LoVo (cell line): ENCODE results near the gene CA5A.

ENCODE experiments used
- DNase-seq: peaks from one replicate; pipeline ENCODE4 v3.0.0-alpha.2; 2016; ENCODE audit warnings: low spot score

CA5A gene

DNA sequence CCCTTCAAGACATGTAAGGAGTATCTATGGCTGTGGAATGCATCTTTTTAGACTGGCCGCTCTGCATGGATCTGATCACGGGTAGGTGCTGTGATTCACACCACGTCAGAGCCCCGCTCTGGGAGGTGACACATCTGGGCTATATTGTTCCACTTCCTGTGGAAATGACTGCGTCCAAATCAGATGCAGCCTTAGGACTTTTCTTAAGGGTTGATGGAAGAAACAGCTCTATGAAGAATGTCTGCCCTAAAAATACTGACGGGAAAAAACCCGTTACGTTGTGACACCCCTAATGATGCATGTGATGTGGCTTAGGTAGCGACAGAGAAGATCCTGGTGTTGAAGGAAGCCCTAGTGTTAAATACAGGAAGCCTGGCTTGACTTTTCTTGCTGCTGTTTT is 27.1 kb upstream of the CA5A start:
- DNase-seq: no peak

DNA sequence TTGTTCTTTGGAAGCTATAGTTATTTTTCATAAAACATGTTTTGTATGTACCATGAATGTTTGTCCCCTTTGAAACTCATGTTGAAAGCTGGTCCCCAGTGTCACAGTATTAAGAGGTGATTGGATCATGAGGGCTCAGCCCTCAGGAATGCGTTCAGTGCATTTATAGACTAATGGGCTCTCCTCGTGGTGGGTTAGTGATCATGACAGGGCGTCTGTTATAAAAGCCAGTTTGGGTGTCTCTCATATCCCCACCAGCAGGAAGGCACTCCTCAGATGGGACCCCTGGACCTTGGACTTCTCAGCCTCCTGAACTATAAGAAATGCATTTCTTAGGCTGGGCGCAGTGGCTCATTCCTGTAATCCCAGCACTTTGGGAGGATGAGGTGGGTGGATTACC is 25.3 kb upstream of the CA5A start:
- no peak for DNase-seq

DNA sequence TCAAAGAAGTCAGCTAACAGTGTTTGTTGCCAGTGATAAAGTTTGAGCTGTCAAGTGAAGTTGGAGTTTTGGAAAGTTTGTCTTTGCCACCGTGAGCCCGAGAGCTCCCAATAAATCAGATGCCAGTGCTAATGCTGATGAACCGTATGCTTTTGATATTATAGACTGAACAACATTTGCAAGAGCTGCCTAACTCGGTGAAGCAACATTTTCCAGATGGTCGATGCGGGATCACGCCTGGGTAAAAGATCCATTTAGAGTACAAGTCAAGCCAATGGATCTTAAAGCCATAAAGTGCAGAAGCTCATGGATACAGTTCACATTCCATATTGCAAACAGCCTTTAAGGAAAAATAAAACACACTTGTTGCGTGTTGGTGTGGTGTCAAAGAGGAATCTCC is 24.5 kb upstream of the CA5A start:
- DNase-seq: no peak

DNA sequence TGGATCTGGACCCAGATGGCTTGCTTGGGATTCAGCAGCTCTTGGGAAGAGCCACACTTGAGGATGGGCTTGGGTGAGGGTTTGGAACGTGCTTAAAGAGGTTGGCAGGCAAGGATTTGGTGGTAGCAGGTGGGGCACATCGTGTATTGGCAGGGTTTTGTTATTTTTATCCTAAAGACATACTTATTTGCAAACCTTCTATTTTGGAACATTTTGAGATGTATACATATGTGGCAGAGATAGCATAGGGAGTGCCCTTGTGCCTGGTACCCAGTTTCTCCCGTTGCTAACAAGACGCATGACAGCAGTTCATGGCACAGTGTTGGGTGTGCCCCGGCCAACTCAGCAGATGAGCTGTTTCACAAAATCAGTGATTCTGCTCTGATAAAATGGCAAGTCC is 24.0 kb upstream of the CA5A start:
- DNase-seq: no peak

DNA sequence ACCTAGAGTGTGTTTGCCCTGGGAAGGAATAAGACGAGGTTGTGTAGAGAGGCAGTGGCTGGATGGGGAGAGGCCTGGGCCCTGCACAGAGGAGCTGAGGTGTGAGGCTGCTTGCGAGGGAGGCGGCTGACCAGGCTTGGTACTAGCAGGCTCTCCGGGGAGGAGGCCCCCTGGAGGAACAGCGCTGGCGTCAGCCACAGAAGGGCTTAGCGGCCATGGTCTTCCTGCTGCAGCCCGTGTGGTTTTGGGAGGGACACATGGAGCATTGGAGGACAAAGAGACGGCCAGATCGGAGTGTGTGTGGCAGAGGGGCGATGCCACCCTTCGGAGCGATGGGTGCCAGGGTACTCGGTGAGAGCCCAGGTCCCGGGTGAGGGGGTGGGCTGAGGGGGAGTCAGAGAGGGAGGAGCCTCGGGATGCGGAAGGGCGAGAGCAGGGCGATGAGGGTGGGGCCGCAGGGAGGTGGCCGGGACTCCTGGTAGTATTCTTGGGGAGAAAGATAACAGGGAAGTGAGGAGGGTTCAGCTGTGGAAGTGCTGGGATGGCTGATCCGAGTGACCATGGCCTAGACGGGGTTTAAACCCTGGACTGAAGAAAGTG is 23.2 kb upstream of the CA5A start:
- DNase-seq: no peak

DNA sequence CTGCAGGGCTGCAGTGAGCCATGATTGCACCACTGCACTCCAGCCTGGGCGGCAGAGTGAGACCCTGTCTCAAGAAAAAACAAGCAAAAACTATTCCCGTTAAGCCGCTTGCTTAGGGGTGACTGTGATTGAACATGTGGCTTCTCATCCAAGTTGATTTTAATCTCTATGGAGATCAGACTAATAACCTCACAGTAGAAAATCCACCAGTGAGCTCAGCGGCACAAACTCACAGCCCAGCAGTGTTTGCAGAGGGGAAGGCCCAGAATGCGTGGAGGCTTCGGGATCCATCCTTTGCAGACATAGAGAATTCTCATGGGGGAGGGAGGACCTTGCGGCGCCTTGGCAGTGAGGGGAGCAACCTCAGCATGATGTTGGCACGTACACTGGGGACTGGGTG is 22.3 kb upstream of the CA5A start:
- DNase-seq: no peak

DNA sequence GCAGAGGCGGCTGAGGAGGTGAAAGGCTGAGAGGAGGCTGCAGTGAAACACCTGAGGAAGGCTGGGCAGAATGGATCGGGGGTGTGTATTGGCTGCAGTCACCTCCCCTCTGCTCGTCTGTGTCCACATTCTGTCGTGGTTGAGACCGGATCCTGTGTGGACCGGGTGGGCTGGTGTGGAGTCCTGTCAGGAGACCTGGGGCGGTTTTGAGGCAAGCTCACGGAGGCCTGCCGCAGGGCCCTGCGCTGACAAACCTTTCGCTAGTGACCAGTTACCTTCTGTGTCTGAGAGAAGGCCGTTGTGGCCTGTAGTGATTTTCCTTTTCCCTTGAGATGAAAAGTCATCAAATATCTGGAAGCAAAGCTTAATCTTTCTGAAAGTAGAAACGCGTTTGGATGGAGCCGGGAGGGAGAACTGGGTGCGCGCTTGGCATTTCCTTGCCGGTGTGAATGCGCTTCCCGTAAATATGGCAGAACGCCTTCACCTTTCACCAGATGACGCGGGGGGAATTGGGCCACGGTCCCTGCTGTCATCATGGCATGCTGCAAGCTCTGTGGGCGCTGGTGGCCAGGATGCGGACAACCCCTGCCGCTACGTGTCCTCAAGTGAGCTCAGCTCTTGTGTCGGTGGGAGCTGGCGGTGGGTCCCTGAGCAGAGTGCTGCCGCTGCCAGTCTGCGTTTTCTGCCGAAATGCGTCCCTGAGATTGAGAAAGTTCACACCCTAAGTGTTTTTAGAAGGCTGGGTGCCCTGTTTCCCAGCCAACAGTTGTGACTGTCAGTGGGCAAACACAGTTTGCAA is 21.2 kb upstream of the CA5A start:
- no peak for DNase-seq

DNA sequence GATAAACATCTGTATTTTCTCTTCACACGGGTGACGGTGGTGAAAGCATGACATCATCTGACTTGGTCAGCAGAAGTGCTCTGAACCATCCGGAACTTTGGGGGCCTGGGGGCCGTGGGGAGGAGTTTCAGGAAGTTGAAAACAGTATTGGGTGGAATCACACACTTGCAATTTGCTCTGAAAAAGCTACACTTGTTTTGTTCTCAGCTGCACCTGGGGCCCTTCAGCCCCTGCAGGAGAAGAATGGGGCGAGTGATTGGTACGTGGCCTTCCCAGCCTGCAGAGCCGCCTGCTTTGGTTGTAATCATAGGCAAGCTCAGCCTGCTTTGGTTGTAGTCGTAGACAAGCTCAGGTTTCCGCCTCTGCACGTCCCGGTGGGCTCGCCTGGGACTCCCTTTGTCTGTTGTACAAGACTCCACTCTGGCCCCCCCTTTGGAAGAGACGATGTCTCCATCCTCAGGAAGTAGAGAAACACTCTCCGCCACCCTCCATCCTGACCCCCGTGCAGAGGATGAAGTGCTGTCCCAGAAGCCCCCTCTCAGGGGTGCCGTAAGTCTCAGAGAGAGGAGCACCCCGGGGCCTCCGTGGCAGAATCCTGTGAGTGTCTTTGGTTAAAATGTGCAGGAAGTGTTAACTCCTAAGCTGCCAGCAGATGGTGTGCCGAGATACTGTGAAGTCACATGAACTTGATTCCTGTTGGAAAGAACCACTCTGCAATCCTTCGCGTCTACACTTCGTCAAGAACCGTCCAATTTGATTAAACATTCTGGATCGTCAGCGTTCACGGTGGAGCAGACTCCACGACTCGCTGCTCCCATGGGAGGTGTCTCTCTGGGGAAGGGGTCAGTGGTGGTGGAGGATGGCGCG is 20.3 kb upstream of the CA5A start:
- no peak for DNase-seq

DNA sequence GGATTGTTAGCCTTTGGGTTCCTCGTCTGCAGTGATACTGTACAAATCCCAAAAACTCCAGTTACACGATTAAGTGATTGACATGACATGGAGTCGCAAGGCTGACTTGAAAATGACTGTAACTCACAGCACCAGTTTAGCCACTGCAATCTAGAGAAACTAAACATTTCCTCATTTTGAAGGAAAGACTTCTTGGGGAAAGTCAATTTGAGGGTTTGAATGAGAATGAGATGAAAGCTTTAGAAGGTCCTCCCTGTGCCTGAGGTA is 19.7 kb upstream of the CA5A start:
- no peak for DNase-seq

DNA sequence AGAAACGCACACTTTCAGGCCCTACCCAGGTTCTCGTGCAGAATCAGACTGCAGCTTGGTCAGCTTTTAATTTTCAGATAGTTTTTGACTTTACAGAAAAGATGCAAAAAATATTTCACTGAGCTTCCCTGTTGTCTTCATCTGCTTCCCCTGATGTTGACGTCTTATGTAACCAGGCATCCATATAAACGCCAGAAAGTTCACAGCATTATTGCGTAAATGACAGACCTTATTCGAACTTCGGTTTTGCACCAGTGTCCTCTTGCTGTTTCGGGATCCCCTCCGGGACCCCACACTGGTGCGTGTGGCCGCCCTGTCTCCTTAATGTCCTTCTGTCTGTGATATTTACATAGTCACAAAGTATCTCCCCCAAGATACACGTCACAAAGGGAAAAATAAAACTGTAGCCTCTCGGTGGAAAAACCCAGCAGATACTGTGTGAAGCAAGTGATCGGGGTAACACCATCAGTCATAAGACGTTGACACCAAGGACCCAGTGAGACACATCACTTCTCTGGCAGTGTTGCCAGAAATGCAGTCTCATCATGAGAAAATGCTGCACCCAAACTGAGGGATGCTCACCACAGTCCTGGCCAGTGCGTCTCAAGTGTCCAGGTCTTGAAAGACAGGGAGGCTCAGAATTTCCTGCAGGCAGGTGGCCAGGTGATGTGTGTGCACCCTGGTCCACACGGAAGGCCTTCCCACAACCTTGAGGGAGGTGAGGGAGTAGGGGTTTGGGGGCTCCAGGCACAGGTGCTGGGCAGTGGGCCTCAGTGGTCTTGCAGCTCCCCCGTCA is 19.2 kb upstream of the CA5A start:
- DNase-seq: no peak

DNA sequence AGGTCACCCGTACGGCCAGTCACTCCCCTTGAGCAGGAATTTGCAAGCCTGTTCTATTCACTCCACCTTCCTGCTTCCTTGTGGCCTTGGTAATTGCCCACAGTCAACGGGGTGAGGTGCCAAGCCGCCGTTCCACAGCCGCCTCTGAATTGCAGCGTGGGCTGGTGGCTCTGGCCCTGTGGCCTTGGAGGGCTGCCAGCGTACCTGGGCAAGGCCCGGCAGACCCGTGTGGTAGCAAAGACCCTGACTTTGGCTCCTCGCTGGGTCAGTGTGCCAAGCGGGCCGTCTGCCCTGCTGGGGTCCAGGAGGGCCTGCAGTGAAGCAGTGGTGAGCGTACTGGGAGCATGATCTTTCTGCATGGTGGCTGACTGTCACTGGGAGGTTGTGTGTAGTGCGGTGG is 18.5 kb upstream of the CA5A start:
- DNase-seq: no peak

DNA sequence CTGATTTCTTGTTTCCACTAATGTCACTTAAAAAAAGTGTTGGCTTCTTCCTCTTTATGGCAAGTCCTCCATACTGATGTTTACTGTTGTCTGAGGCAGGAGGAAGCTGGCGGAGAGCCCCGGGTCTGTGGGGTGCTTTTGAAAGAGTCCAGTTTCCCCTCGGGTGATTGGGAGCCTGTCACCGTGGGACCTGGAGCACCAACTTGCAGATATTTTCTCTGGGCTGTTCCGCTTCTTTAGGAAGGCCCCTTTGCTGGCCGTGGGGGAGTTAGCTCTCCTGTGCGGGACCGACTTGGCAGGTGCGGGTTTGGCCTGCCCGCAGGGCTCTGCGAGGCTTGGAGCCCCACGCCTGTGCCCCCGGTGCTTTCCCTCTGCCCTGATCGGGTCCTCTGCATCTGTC is 18.0 kb upstream of the CA5A start:
- no peak for DNase-seq

DNA sequence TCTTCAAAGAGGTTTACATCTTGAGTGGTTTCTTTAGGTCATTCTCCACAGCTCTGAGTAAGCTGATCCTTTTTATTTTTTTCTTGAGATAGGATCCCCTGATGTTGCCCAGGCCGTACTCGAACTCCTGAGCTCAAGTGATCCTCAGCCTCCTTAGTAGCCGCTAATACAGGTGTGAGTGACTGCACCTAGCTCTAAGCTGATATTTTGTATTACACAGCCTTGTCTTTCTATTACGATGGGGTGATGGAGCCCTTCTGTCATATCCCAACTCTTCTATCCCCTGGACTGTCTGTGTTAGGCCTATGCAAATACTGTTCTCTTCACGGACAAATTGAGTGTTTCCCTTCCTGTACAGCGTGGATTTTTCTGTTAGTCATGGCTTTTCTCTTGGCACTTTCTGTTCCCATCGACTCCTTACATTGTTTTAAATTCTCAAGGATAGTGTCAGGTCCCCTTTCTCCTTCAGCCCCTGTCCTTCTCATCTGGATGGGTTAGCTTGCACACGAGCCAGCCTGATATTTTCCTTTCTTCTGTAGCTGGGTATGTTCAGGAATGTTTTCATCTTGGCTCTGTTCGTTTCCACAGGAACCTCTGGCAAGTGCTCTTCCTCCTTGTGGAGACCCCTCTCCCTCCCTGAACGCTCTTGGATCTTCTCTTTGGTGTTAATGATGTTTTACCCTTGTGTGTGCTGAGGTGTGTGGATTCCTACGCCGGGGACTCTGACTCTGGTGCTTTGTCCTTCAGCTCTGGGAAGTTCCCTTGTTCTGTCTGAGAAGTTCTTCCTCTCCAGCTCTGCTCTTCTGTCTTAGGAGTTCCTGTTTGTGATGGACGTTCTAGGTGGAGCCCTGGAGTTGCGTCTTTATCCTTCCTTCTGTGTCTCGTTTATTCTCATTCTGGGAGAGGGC is 17.2 kb upstream of the CA5A start:
- DNase-seq: no peak

DNA sequence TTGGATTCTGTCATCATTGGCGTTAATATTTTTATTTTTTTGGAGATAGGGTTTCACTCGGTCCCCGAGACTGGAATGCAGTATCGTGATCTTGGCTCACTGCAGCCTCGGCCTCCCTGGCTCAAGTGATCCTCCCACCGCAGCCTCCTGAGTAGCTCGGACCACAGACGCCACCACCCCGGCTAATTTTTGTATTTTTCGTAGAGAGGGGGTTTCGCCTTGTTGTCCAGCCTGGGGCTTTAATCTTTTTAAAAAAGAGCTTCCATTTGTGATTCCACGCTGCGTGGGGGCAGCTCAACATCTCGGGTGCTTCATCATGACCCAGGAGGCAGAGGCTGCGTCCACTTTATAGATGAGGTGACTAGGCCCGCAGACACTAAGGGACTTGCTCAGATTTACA is 16.4 kb upstream of the CA5A start:
- DNase-seq: no peak

DNA sequence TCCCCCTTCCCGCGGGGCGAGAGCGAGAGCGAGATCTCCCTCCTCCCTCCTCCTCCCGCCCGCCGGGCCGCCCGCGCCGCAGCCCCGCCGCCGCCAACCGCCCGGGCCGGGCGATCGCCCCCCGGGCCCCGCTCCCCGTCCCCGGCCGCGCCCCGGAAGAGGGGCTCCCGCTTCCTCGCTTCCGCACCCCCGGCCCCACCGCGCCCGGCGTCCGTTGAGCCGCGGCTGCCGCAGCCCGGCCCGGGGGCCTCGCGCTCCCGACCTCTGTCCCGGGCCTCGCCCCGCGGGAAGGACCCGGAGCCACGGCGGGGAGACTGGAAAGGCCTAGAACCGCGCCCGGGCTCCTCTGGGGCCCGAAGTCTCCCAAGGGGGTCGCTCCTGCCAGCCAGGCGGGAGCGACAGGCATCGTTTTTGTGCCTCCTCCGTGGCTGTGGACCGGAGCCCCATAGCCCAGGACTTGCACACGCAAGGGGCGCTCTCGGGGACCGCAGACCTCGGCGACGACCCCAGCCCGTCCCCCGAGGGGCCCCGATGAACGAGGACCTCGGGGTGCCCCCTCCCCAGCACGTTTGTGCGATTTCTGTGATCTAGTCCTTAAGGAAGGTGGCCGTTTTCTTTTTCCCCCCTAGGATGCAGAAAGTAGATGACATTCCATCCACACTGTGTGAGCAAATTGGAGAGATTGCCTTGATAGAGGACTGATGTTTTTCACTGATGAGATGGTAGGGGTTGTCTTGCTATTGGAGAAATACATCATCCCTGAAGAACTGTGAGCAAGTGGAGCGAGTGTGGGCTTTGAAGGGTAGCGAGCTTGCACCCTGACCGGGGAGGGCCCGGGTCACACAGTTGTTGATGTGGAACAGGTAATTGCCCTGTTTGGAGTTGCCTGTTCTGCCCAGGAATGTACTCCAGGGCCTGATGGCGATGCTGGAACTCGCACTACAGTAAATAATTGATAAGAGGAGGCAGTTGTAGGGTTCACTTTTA is 15.5 kb upstream of the CA5A start:
- no peak for DNase-seq

DNA sequence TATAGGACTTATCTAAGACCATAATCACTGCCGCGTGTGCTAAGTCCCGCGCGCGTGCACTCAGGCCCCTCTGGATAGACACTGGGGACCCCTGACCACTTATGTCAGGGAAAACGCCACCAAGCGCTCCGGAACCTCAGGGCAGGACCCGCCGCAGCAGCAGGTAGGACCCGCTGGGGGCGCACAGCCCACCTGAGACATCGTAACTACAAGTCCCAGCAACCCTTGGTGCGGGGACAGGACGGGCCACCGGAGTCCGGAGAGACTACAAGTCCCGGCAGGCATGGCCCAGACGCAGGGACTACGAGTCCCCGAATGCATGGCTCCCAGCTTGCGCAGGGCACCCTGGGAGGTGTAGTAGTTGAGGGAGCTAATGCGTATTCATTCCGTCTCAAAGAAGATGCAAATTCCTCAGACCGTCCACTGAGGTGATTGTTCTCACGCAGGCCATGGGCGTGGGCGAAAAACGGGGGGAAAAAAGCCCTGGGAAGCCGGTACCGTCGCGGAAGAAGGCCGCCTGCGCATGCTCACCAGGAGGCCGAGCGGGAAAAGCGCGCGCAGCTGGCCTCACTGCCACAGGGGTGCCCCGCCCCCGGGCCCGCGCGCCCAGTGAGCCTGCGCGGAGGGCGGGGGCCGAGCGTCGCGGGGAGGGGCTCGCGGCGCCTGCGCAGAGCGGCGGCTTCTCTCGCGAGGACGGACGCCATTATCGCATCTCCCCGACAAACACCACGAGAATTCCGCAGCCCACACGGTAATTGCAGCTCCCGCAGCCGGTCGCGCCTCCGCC is 14.6 kb upstream of the CA5A start, which contains the start of gene BANP:
Gene BANP (plus strand): TSS at position 670 of the 787 bp plus-strand sequence. CDS start 23,682 bp downstream, outside the sequence.
- peak; percentile 96 for DNase-seq

DNA sequence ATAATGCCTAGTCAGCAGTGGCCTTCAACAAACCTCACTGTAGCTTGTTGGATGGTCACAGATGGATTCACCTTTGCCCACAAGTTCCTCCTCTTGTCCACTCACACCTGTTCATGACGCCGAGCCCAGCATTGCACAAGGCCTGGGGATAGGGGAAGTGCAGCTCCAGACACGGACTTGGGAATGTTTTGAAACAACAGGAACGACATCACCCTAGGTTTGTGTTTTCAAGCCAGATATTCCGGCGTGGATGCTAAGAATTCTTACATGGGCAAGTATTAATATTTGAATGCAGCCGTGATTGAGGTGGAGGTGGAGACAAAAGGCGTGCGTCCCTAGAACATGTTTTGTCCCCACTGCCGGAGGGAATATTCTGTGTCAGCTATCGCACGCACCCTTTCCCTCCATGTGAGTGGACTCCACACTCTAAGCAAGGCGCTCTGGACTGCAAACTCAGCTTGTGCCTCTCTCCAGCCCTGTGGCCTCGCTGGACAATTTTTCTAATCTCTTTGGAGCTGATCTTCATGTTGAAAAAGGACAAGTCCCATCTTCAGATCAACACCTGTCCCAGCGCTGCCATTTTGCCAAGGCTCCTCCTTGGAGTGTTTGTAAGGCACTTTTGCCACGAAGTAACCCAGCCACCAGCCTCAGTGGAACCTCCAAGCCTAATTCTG is 12.9 kb upstream of the CA5A start:
- no peak for DNase-seq

DNA sequence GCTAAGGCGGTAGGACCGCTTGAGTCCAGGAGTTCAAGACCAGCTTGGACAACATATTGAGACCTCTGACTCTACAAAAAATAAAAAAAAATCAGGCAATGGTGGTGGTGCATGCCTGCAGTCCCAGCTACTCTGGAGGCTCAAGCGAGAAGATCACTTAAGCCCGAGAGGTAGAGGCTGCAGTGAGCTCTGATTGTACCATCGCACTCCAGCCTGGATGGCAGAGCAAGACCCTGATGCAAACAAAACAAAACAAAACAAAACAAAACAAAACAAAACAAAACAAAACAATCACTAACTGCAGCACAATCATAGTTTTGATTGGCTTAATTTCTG is 12.4 kb upstream of the CA5A start:
- DNase-seq: no peak

DNA sequence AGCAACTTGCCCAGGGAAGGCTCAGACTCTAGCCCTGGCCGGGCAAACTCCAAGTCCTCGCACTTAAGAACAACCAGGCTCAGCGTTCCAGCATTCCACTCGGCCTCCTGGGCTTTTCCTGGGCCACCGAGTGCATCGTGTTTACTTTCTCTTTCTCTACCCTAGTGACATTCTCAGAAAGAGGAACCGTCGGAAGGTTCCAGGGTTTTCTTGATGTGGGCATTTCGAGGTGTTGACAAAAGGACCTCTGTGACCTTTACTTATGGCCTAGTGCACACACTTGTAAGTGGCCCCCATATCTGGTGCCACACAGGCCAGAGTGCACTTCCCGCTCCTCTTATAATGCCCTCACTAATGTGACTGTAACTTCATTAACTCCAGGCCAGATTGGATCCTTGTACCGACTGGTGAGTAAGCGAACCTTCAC is 11.8 kb upstream of the CA5A start:
- DNase-seq: no peak
